Loucy (cell line): ENCODE results near the gene SINHCAF.

Experiments
- EZH2phosphoT487 ChIP-seq: fragments of 200-600 bp; IDR thresholded peaks from 2 replicates; pipeline ENCODE4 v1.6.1; 2018; ENCODE audit warnings: antibody characterized with exemption, mild to moderate bottlenecking, moderate library complexity, borderline replicate concordance
- TF ChIP-seq, protein P1 (sequence below): fragments of 200-600 bp; sonication (generic); conservative IDR thresholded peaks from 2 replicates; pipeline ENCODE4 v1.5.1; 2014; ENCODE audit warnings: mild to moderate bottlenecking, antibody characterized with exemption, low read length

DNA sequence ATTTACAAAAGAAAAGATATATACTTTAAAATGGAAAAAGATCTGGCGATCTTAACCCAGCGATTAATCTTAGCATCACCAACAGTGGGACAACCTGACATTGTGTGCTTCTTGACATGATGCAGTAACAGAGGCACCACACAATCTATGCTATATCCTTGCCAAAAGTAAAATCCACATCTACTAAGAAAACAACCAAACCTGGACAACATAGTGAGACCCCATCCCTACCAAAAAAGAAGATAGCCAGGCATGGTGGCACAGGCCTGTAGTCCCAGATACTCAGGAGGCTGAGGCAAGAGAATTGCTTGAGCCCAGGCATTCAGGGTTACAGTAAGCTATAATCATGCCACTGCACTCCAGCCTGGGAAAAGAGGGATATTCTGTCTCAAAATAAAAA is 50.5 kb downstream of the SINHCAF start:
- TF ChIP-seq, protein P1, sequence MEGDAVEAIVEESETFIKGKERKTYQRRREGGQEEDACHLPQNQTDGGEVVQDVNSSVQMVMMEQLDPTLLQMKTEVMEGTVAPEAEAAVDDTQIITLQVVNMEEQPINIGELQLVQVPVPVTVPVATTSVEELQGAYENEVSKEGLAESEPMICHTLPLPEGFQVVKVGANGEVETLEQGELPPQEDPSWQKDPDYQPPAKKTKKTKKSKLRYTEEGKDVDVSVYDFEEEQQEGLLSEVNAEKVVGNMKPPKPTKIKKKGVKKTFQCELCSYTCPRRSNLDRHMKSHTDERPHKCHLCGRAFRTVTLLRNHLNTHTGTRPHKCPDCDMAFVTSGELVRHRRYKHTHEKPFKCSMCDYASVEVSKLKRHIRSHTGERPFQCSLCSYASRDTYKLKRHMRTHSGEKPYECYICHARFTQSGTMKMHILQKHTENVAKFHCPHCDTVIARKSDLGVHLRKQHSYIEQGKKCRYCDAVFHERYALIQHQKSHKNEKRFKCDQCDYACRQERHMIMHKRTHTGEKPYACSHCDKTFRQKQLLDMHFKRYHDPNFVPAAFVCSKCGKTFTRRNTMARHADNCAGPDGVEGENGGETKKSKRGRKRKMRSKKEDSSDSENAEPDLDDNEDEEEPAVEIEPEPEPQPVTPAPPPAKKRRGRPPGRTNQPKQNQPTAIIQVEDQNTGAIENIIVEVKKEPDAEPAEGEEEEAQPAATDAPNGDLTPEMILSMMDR = no peak
- TF ChIP-seq EZH2phosphoT487 = no peak
